Neural crest cell (in vitro differentiated cells): ENCODE measurements around the gene PRSS38. TPM values are rescaled to one million over a fixed set of nuclear protein-coding genes. Genes with fewer than 3 reads are reported as not detected.

Experiments used
- DNase-seq: peaks from one replicate; pipeline ENCODE4 v3.0.0; 2021; ENCODE audit warnings: low read depth, mixed read lengths, low spot score
- H3K27ac Mint-ChIP-seq: one replicate; pipeline ENCODE4 v1.8.0; 2021; ENCODE audit warnings: mild to moderate bottlenecking, mixed read lengths; ENCODE audit not compliant: unreplicated experiment
- H3K27me3 Mint-ChIP-seq: 2 replicates; pipeline ENCODE4 v1.8.0; 2021; ENCODE audit warnings: low read depth, mild to moderate bottlenecking, mixed read lengths
- H3K36me3 Mint-ChIP-seq: 2 replicates; pipeline ENCODE4 v1.8.0; 2021; ENCODE audit warnings: low read depth, mild to moderate bottlenecking, mixed read lengths
- H3K4me1 Mint-ChIP-seq: 2 replicates; pipeline ENCODE4 v1.8.0; 2021; ENCODE audit warnings: mixed read lengths
- H3K4me3 Mint-ChIP-seq: one replicate; pipeline ENCODE4 v1.8.0; 2021; ENCODE audit warnings: mild to moderate bottlenecking, mixed read lengths
- H3K9me3 Mint-ChIP-seq: 2 replicates; pipeline ENCODE4 v1.8.0; 2021; ENCODE audit warnings: mixed read lengths
- CTCF ChIP-seq: fragments of 200-600 bp; sonication (generic); conservative IDR thresholded peaks from 2 replicates; pipeline ENCODE4 v1.5.0; 2021; ENCODE audit warnings: antibody characterized with exemption, mild to moderate bottlenecking
- total RNA-seq: library from RNA; stranded (reverse); gene quantifications from 2 replicates; pipeline ENCODE4 v1.2.1, GENCODE V29; 2021

PRSS38 gene
- total RNA-seq, 1 donor from 2014 or later, result not detected

GRCh38 chr1:227893300-227893948 lies 77.9 kb downstream of the PRSS38 start:
- Mint-ChIP-seq H3K27ac (peak overlapping the region; percentile 19), H3K4me1 (peaks cover 14% of the 10 kb centered on the region), H3K9me3 (no peaks in the 10 kb centered on the region), H3K36me3 (no peaks in the 10 kb centered on the region), H3K4me3 (no peak overlapping the region), H3K27me3 (no peaks in the 10 kb centered on the region)
- TF ChIP-seq CTCF, result no peak
- DNase-seq, result peak; percentile 1

- Mint-ChIP-seq H3K4me1 (peaks cover 14% of the 10 kb centered on the region), H3K27me3 (no peaks in the 10 kb centered on the region), H3K27ac (peak overlapping the region; percentile 19), H3K9me3 (no peaks in the 10 kb centered on the region), H3K36me3 (no peaks in the 10 kb centered on the region), H3K4me3 (no peak overlapping the region)
- no peak for DNase-seq
- TF ChIP-seq CTCF, result no peak
Measured at GRCh38 chr1:227893949-227894721, 78.7 kb downstream of the PRSS38 start.

GRCh38 chr1:227894831-227895451 lies 79.5 kb downstream of the PRSS38 start:
- peaks cover 14% of the 10 kb centered on the region for H3K4me1 Mint-ChIP-seq
- H3K27me3 Mint-ChIP-seq, result no peaks in the 10 kb centered on the region
- no peak for TF ChIP-seq CTCF
- H3K9me3 Mint-ChIP-seq, result no peaks in the 10 kb centered on the region
- DNase-seq, result peak; percentile 1
- peak overlapping the region; percentile 71 for H3K27ac Mint-ChIP-seq
- H3K36me3 Mint-ChIP-seq, result no peaks in the 10 kb centered on the region
- H3K4me3 Mint-ChIP-seq, result no peak overlapping the region

Other genes starting within 250 kb of the PRSS38 start
- gene JMJD4, start 80.4 kb upstream of the PRSS38 start, total RNA-seq, result 25.2 and 28.3 TPM in 2 replicates
- gene SNAP47, start 80.2 kb upstream of the PRSS38 start, total RNA-seq, result 42.9 and 45.3 TPM in 2 replicates
- 0.48 and 0.54 TPM in 2 replicates for gene WNT9A, start 132.3 kb downstream of the PRSS38 start, total RNA-seq
- not detected in 2 replicates for gene WNT3A, start 191.3 kb downstream of the PRSS38 start, total RNA-seq